Measurements from ENCODE around the gene SNTG2. TPM values are rescaled to one million over a fixed set of nuclear protein-coding genes. Genes with fewer than 3 reads are reported as not detected.

Gene SNTG2
- total and polyA plus RNA-seq, 2 donors (not counting 1 experiment from before 2014, with no cell fraction given) = 0.06 TPM; not detected in 1

DNA sequence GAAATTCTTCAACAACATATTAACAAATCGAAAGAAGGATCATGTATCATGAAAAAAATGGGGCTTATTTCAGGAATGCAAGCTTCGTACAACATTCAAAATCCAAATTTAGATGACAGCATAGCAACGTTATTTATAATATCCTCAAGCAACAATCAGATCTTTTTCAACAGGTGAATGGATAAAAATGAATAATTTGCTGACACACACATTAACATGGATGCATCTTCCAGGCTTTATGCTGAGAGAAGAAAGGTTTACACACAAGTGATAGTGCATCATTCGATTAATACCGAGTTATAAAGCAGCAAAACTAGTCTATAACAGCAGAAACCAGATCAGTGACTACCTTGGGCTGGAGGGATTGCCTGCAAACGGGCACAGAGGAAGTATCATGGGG is 253.1 kb downstream of the SNTG2 start:
- no peaks in the 10 kb centered on the region for H3K9me3 ChIP-seq (ENCODE audit: control insufficient read depth, insufficient read depth, low read depth, low read length)
- H2AFZ ChIP-seq (ENCODE audit: low read length) = no peak overlapping the region
- H3K36me3 ChIP-seq (ENCODE audit: control insufficient read depth, insufficient read depth, low read length) = no peaks in the 10 kb centered on the region
- no peak for TF ChIP-seq EZH2 (IDR thresholded peaks at IDR 0.05; ENCODE audit: low read length, missing control alignments)
- TF ChIP-seq, protein P1, sequence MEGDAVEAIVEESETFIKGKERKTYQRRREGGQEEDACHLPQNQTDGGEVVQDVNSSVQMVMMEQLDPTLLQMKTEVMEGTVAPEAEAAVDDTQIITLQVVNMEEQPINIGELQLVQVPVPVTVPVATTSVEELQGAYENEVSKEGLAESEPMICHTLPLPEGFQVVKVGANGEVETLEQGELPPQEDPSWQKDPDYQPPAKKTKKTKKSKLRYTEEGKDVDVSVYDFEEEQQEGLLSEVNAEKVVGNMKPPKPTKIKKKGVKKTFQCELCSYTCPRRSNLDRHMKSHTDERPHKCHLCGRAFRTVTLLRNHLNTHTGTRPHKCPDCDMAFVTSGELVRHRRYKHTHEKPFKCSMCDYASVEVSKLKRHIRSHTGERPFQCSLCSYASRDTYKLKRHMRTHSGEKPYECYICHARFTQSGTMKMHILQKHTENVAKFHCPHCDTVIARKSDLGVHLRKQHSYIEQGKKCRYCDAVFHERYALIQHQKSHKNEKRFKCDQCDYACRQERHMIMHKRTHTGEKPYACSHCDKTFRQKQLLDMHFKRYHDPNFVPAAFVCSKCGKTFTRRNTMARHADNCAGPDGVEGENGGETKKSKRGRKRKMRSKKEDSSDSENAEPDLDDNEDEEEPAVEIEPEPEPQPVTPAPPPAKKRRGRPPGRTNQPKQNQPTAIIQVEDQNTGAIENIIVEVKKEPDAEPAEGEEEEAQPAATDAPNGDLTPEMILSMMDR (conservative IDR thresholded peaks at IDR 0.05 in 1 of 2, IDR thresholded peaks at IDR 0.05 in 1 of 2; ENCODE audit: low read depth in 1 of 2, low read length in 2 of 2) = no peak
- H3K27me3 ChIP-seq (ENCODE audit: control insufficient read depth, insufficient read depth, low read length) = no peaks in the 10 kb centered on the region
- H3K4me3 ChIP-seq (replicated peaks in 1 of 4; ENCODE audit: control extremely low read depth in 1 of 4, insufficient read depth in 1 of 4, low read depth in 3 of 4, low read length in 4 of 4) = no peak overlapping the region
- no peak overlapping the region for H3K27ac ChIP-seq (ENCODE audit: insufficient read depth, low read length)
- no peak overlapping the region for H3K4me2 ChIP-seq (ENCODE audit: extremely low read depth, insufficient read depth, low read length)
- no peaks in the 10 kb centered on the region for H3K4me1 ChIP-seq (ENCODE audit: control insufficient read depth, extremely low read depth, insufficient read depth, low read length)
- no peak for DNase-seq (ENCODE audit: low read depth in 2 of 2)
- H3K9ac ChIP-seq (ENCODE audit: insufficient read depth, low read length) = no peak overlapping the region
- no peaks in the 10 kb centered on the region for H4K20me1 ChIP-seq (ENCODE audit: control insufficient read depth, extremely low read depth, insufficient read depth, low read length)
- H3K79me2 ChIP-seq (ENCODE audit: control insufficient read depth, insufficient read depth, low read length) = no peaks in the 10 kb centered on the region

GRCh38 chr2:1205853-1206252 is 255.2 kb downstream of the SNTG2 start:
- Histone ChIP-seq H3K79me2 (ENCODE audit: control insufficient read depth, insufficient read depth, low read length) (no peaks in the 10 kb centered on the region), H3K36me3 (ENCODE audit: control insufficient read depth, insufficient read depth, low read length) (no peaks in the 10 kb centered on the region), H3K9ac (ENCODE audit: insufficient read depth, low read length) (no peak overlapping the region), H4K20me1 (ENCODE audit: control insufficient read depth, extremely low read depth, insufficient read depth, low read length) (no peaks in the 10 kb centered on the region), H3K27ac (ENCODE audit: insufficient read depth, low read length) (no peak overlapping the region), H2AFZ (ENCODE audit: low read length) (no peak overlapping the region), H3K4me1 (ENCODE audit: control insufficient read depth, extremely low read depth, insufficient read depth, low read length) (no peaks in the 10 kb centered on the region), H3K9me3 (ENCODE audit: control insufficient read depth, insufficient read depth, low read depth, low read length) (no peaks in the 10 kb centered on the region), H3K4me2 (ENCODE audit: extremely low read depth, insufficient read depth, low read length) (no peak overlapping the region), H3K4me3 (replicated peaks in 1 of 4; ENCODE audit: control extremely low read depth in 1 of 4, insufficient read depth in 1 of 4, low read depth in 3 of 4, low read length in 4 of 4) (no peak overlapping the region), H3K27me3 (ENCODE audit: control insufficient read depth, insufficient read depth, low read length) (no peaks in the 10 kb centered on the region)
- DNase-seq (ENCODE audit: low read depth in 2 of 2) = no peak
- TF ChIP-seq, protein P1 (conservative IDR thresholded peaks at IDR 0.05 in 1 of 2, IDR thresholded peaks at IDR 0.05 in 1 of 2; ENCODE audit: low read depth in 1 of 2, low read length in 2 of 2) = no peak
- TF ChIP-seq EZH2 (IDR thresholded peaks at IDR 0.05; ENCODE audit: low read length, missing control alignments) = no peak

GRCh38 chr2:1207962-1208510 is 257.4 kb downstream of the SNTG2 start:
- no peak for DNase-seq (ENCODE audit: low read depth in 2 of 2)
- no peak for TF ChIP-seq EZH2 (IDR thresholded peaks at IDR 0.05; ENCODE audit: low read length, missing control alignments)
- TF ChIP-seq, protein P1 (conservative IDR thresholded peaks at IDR 0.05 in 1 of 2, IDR thresholded peaks at IDR 0.05 in 1 of 2; ENCODE audit: low read depth in 1 of 2, low read length in 2 of 2) = no peak
- H3K27ac ChIP-seq (ENCODE audit: insufficient read depth, low read length) = no peak overlapping the region
- no peaks in the 10 kb centered on the region for H3K27me3 ChIP-seq (ENCODE audit: control insufficient read depth, insufficient read depth, low read length)
- H4K20me1 ChIP-seq (ENCODE audit: control insufficient read depth, extremely low read depth, insufficient read depth, low read length) = no peaks in the 10 kb centered on the region
- no peak overlapping the region for H2AFZ ChIP-seq (ENCODE audit: low read length)
- H3K4me1 ChIP-seq (ENCODE audit: control insufficient read depth, extremely low read depth, insufficient read depth, low read length) = no peaks in the 10 kb centered on the region
- no peaks in the 10 kb centered on the region for H3K9me3 ChIP-seq (ENCODE audit: control insufficient read depth, insufficient read depth, low read depth, low read length)
- no peak overlapping the region for H3K4me2 ChIP-seq (ENCODE audit: extremely low read depth, insufficient read depth, low read length)
- no peak overlapping the region for H3K4me3 ChIP-seq (replicated peaks in 1 of 4; ENCODE audit: control extremely low read depth in 1 of 4, insufficient read depth in 1 of 4, low read depth in 3 of 4, low read length in 4 of 4)
- no peaks in the 10 kb centered on the region for H3K79me2 ChIP-seq (ENCODE audit: control insufficient read depth, insufficient read depth, low read length)
- no peaks in the 10 kb centered on the region for H3K36me3 ChIP-seq (ENCODE audit: control insufficient read depth, insufficient read depth, low read length)
- H3K9ac ChIP-seq (ENCODE audit: insufficient read depth, low read length) = no peak overlapping the region
